Muscle layer of colon (tissue), 2 donors: ENCODE results near the gene NET1.

Experiments
- H3K27ac ChIP-seq: one replicate; pipeline ENCODE4 v1.7.0; 2013; ENCODE audit warnings: low read depth, mild to moderate bottlenecking, low read length, moderate library complexity
- H3K27me3 ChIP-seq, 2 donors: one replicate each; pipeline ENCODE4 v1.7.0; 2013; ENCODE audit warnings: low read length in 2 of 2, mild to moderate bottlenecking in 2 of 2; ENCODE audit not compliant: insufficient read depth in 2 of 2, control insufficient read depth in 1 of 2
- H3K36me3 ChIP-seq: one replicate; pipeline ENCODE4 v1.7.0; 2013; ENCODE audit warnings: mild to moderate bottlenecking, low read length; ENCODE audit not compliant: insufficient read depth
- H3K4me1 ChIP-seq: one replicate; pipeline ENCODE4 v1.7.0; 2013; ENCODE audit warnings: mild to moderate bottlenecking, low read length; ENCODE audit not compliant: insufficient read depth
- H3K4me3 ChIP-seq, 2 donors: one replicate each; pipeline ENCODE4 v1.7.0; 2013; ENCODE audit warnings: low read length in 2 of 2, low read depth in 1 of 2, mild to moderate bottlenecking in 1 of 2, moderate library complexity in 1 of 2
- H3K9ac ChIP-seq: one replicate; pipeline ENCODE4 v1.7.0; 2013; ENCODE audit warnings: low read length
- H3K9me3 ChIP-seq: one replicate; pipeline ENCODE4 v1.7.0; 2013; ENCODE audit warnings: mild to moderate bottlenecking, low read length
- donor health status: abdominal sarcoma.
- donor health status: Adenocarcinoma of cecum.

The NET1 gene

DNA sequence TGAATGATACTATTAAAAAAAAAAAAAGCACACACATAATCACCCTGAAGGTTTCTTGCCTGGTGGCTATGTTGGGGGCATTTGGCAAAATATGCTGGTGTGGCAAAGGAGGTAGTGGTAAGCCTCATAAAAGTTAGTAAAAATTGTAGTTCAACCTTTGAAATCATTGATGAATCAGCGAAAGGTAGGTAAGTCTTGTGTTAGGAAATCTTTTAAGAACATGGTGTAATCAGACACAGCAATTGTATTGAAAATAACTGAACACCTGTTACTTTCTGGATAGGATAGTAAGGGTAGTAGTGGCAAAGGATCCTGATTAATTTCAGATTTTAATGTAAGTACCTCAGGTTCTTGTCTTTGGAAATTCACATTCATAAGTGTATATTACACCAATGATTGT, 46.1 kb downstream of the NET1 start:
- Histone ChIP-seq H3K9me3 (no peaks in the 10 kb centered on the region), H3K36me3 (peaks cover 53% of the 10 kb centered on the region)

GRCh38 chr10:5458949-5459747, 46.8 kb downstream of the NET1 start:
- Histone ChIP-seq H3K9ac (no peak overlapping the region), H3K4me3 (no peak overlapping the region), H3K27ac (no peak overlapping the region), H3K36me3 (peaks cover 46% of the 10 kb centered on the region), H3K4me1 (peaks cover 12% of the 10 kb centered on the region), H3K27me3 (no peaks in the 10 kb centered on the region), H3K9me3 (no peaks in the 10 kb centered on the region)

More for the DNA sequence above, 46.1 kb downstream of the NET1 start:
- H3K27me3 ChIP-seq, result no peaks in the 10 kb centered on the region
- H3K4me1 ChIP-seq, result peaks cover 15% of the 10 kb centered on the region
- no peak overlapping the region for H3K27ac ChIP-seq
- H3K9ac ChIP-seq, result no peak overlapping the region
- no peak overlapping the region for H3K4me3 ChIP-seq

GRCh38 chr10:5460468-5461202, 48.3 kb downstream of the NET1 start:
- no peak overlapping the region for H3K27ac ChIP-seq
- H3K9me3 ChIP-seq, result no peaks in the 10 kb centered on the region
- H3K27me3 ChIP-seq, result no peaks in the 10 kb centered on the region
- no peak overlapping the region for H3K9ac ChIP-seq
- peaks cover 25% of the 10 kb centered on the region for H3K4me1 ChIP-seq
- H3K4me3 ChIP-seq, result no peak overlapping the region
- H3K36me3 ChIP-seq, result peaks cover 31% of the 10 kb centered on the region

DNA sequence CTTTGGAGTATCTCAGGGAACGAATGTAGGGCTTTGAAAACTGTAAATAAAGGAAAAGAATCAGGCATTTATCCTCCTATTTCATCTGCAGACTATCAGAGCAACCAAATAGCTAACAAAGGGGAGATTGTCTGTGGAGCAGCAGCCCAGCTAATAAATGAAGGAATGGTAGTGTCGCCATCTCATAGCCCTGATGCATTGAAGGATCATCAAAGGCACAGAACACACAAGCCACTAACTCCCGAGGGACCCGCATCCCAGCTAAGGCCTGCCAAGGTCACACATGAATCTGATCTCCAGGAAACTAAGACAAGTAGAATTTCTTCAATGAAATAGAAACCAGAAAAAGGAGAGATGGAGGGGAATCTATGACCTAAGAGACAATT, 48.8 kb downstream of the NET1 start:
- no peak overlapping the region for H3K4me3 ChIP-seq
- H3K9me3 ChIP-seq, result no peaks in the 10 kb centered on the region
- no peak overlapping the region for H3K27ac ChIP-seq
- H3K36me3 ChIP-seq, result peaks cover 25% of the 10 kb centered on the region
- H3K4me1 ChIP-seq, result peaks cover 31% of the 10 kb centered on the region
- no peak overlapping the region for H3K9ac ChIP-seq
- no peaks in the 10 kb centered on the region for H3K27me3 ChIP-seq

DNA sequence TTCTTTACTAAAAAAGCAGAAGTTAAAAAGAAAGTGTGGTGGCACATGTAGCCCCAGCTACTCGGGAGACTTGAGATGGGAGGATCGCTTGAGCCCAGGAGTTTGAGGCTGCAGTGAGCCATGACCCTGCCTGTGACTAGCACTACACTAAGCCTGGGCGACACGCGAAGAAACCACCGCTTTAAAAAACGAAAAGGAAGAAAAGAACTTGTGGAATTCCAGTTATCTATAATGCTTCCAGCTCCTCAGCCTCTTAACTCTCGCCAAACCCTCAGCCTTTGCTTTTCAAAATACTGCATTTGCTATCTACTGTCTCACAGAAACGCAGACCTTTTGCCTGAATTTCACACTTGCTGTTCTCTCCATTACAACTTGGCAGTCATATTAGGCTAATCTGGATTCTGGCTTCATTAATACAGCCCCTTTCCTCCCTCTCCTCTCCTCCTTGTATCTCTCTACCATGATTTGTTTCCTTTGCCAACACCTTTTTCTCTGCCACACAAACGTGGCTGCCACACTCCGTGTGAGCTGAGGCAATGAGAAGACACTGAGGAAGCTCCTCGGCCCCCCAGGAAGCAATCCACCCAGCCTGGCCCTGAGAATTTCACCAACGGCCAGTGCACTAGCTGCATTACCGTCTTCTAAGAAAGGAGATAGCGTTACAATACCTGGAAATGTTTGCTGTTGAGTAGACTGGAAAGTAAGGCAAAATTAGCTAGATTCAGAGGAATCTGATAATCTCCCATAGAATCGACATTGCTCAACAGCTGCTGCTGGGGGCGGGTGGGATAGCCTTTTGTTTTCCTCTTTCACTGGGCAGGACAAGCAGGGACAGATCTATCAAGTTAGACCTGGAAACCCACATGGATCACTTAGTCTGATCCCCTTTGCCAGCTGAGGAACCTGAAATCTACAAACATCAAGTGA, 49.8 kb downstream of the NET1 start:
- H3K9ac ChIP-seq, result no peak overlapping the region

GRCh38 chr10:5462841-5463293, 50.5 kb downstream of the NET1 start:
- H3K9ac ChIP-seq, result no peak overlapping the region
- H3K4me1 ChIP-seq, result peaks cover 46% of the 10 kb centered on the region
- H3K9me3 ChIP-seq, result no peaks in the 10 kb centered on the region
- no peaks in the 10 kb centered on the region for H3K27me3 ChIP-seq
- no peak overlapping the region for H3K27ac ChIP-seq
- no peak overlapping the region for H3K4me3 ChIP-seq
- H3K36me3 ChIP-seq, result peaks cover 14% of the 10 kb centered on the region

More for the DNA sequence above, 49.8 kb downstream of the NET1 start:
- Histone ChIP-seq H3K27ac (peak overlapping the region; percentile 13), H3K36me3 (peaks cover 18% of the 10 kb centered on the region), H3K4me1 (peaks cover 41% of the 10 kb centered on the region), H3K27me3 (no peaks in the 10 kb centered on the region), H3K9me3 (no peaks in the 10 kb centered on the region), H3K4me3 (no peak overlapping the region)

GRCh38 chr10:5464546-5464945, 52.2 kb downstream of the NET1 start:
- no peaks in the 10 kb centered on the region for H3K27me3 ChIP-seq
- no peak overlapping the region for H3K27ac ChIP-seq
- no peak overlapping the region for H3K4me3 ChIP-seq
- peaks cover 1% of the 10 kb centered on the region for H3K36me3 ChIP-seq
- no peaks in the 10 kb centered on the region for H3K9me3 ChIP-seq
- peaks cover 46% of the 10 kb centered on the region for H3K4me1 ChIP-seq
- no peak overlapping the region for H3K9ac ChIP-seq

- Histone ChIP-seq H3K36me3 (no peaks in the 10 kb centered on the region), H3K9ac (no peak overlapping the region), H3K4me3 (peak overlapping the region in 1 of 2 donors; percentile 26), H3K27ac (peak overlapping the region; percentile 48), H3K27me3 (no peaks in the 10 kb centered on the region), H3K4me1 (peaks cover 46% of the 10 kb centered on the region), H3K9me3 (no peaks in the 10 kb centered on the region)
These were observed 53.7 kb downstream of the NET1 start for GRCh38 chr10:5465976-5466450.

GRCh38 chr10:5466451-5467206, 54.3 kb downstream of the NET1 start:
- Histone ChIP-seq H3K36me3 (no peaks in the 10 kb centered on the region), H3K9ac (no peak overlapping the region), H3K27ac (peak overlapping the region; percentile 48), H3K9me3 (no peaks in the 10 kb centered on the region), H3K4me1 (peaks cover 41% of the 10 kb centered on the region), H3K4me3 (peak overlapping the region in 1 of 2 donors; percentile 26), H3K27me3 (no peaks in the 10 kb centered on the region)

- Histone ChIP-seq H3K9me3 (no peaks in the 10 kb centered on the region), H3K36me3 (no peaks in the 10 kb centered on the region), H3K4me3 (no peak overlapping the region), H3K9ac (no peak overlapping the region), H3K4me1 (peaks cover 36% of the 10 kb centered on the region), H3K27ac (peak overlapping the region; percentile 48), H3K27me3 (no peaks in the 10 kb centered on the region)
These were observed 54.8 kb downstream of the NET1 start for GRCh38 chr10:5467207-5467535.
